ENCODE data around the gene SERPINA3. TPM values are rescaled to one million over a fixed set of nuclear protein-coding genes. Genes with fewer than 3 reads are reported as not detected.

Gene SERPINA3
- total RNA-seq, 4 donors from 2014 or later: 3.3 to 223 (median 54.8) TPM

GRCh38 chr14:94584591-94585280 lies 27.5 kb upstream of the SERPINA3 start:
- H3K4me1 ChIP-seq: no peaks in the 10 kb centered on the region
- intact Hi-C loops (cut with DNase I): no loop called here
- H3K27me3 ChIP-seq: peaks cover 0 to 11% (median 0%) of the 10 kb centered on the region in 4 donors
- TF ChIP-seq POLR2A (IDR thresholded peaks at IDR 0.05): no peak
- TF ChIP-seq CTCF (IDR thresholded peaks at IDR 0.05): no peak
- no peak overlapping the region for H3K27ac ChIP-seq
- WGBS, 2 donors: 70 to 100% methylated on average over 1 to 5 of the region's 5 CpGs
- H3K36me3 ChIP-seq: no peaks in the 10 kb centered on the region
- H3K9me3 ChIP-seq: no peaks in the 10 kb centered on the region
- no peak overlapping the region for H3K4me3 ChIP-seq
- DNase-seq: no peak

- Histone ChIP-seq H3K9me3 (no peaks in the 10 kb centered on the region), H3K36me3 (no peaks in the 10 kb centered on the region), H3K4me3 (no peak overlapping the region), H3K27ac (no peak overlapping the region), H3K27me3 (peaks cover 0 to 4% (median 0%) of the 10 kb centered on the region in 4 donors), H3K4me1 (no peaks in the 10 kb centered on the region)
- TF ChIP-seq CTCF (IDR thresholded peaks at IDR 0.05) (no peak), POLR2A (IDR thresholded peaks at IDR 0.05) (no peak)
- no peak for DNase-seq
- intact Hi-C loops (cut with DNase I): no loop called here
- WGBS, 2 donors: 72 to 83% methylated on average over 2 to 3 of the region's 4 CpGs
These were observed 25.6 kb upstream of the SERPINA3 start for GRCh38 chr14:94586635-94587034.

GRCh38 chr14:94588311-94588710 lies 23.9 kb upstream of the SERPINA3 start:
- no peak overlapping the region for H3K27ac ChIP-seq
- no peaks in the 10 kb centered on the region for H3K4me1 ChIP-seq
- no peaks in the 10 kb centered on the region for H3K36me3 ChIP-seq
- WGBS, 2 donors: 63 to 86% methylated on average over 3 to 4 of the region's 4 CpGs
- no peaks in the 10 kb centered on the region for H3K9me3 ChIP-seq
- no peak overlapping the region for H3K4me3 ChIP-seq
- no peak for TF ChIP-seq POLR2A (IDR thresholded peaks at IDR 0.05)
- TF ChIP-seq CTCF (IDR thresholded peaks at IDR 0.05): no peak
- no peak for DNase-seq
- intact Hi-C loops (cut with DNase I): no loop called here
- peaks cover 0 to 4% (median 0%) of the 10 kb centered on the region in 4 donors for H3K27me3 ChIP-seq

DNA sequence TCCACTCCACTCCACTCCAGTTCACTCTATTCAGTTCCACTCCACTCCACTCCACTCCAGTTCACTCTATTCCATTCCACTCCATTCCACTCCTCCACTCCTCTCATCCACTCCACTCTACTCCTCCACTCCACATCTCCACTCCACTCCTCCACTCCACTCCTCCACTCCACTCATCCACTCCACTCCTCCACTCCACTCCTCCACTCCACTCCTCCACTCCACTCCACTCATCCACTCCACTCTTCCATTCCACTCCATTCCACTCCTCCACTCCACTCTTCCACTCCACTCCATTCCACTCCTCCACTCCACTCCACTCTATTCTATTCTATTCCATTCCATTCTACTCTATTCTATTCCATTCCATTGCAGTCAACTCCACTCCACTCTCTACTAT lies 21.1 kb upstream of the SERPINA3 start:
- H3K9me3 ChIP-seq: no peaks in the 10 kb centered on the region
- H3K36me3 ChIP-seq: no peaks in the 10 kb centered on the region
- peaks cover 0 to 4% (median 0%) of the 10 kb centered on the region in 4 donors for H3K27me3 ChIP-seq
- no peaks in the 10 kb centered on the region for H3K4me1 ChIP-seq
- TF ChIP-seq CTCF (IDR thresholded peaks at IDR 0.05): no peak
- no peak for TF ChIP-seq POLR2A (IDR thresholded peaks at IDR 0.05)
- no peak overlapping the region for H3K27ac ChIP-seq
- DNase-seq: no peak
- no peak overlapping the region for H3K4me3 ChIP-seq
- intact Hi-C loops (cut with DNase I): no loop called here

GRCh38 chr14:94591871-94592270 lies 20.3 kb upstream of the SERPINA3 start:
- intact Hi-C loops (cut with DNase I): no loop called here
- H3K9me3 ChIP-seq: no peaks in the 10 kb centered on the region
- no peaks in the 10 kb centered on the region for H3K36me3 ChIP-seq
- no peak for DNase-seq
- TF ChIP-seq CTCF (IDR thresholded peaks at IDR 0.05) (no peak), POLR2A (IDR thresholded peaks at IDR 0.05) (no peak)
- WGBS, 2 donors: 80 to 100% methylated on average over 3 to 8 of the region's 8 CpGs
- no peaks in the 10 kb centered on the region for H3K4me1 ChIP-seq
- H3K27ac ChIP-seq: no peak overlapping the region
- peaks cover 0 to 4% (median 0%) of the 10 kb centered on the region in 4 donors for H3K27me3 ChIP-seq
- no peak overlapping the region for H3K4me3 ChIP-seq
